HepG2 (cell line): ENCODE data around the gene HYAL2. TPM values are rescaled to one million over a fixed set of nuclear protein-coding genes. Genes with fewer than 3 reads are reported as not detected.

Source experiments
- KLF11 ChIP-seq: IDR thresholded peaks from 2 replicates; pipeline ENCODE4 v1.6.1; 2016; ENCODE audit warnings: missing compliant biosample characterization
- MLLT10 ChIP-seq: sonication (generic); formaldehyde crosslinking; IDR thresholded peaks from 2 replicates; pipeline ENCODE4 v1.4.0; 2020; ENCODE audit warnings: missing genetic modification reagents
- NCOA2 ChIP-seq: sonication (generic); formaldehyde crosslinking; IDR thresholded peaks from 2 replicates; pipeline ENCODE4 v1.8.0; 2022; ENCODE audit warnings: inconsistent platforms
- NCOA5 ChIP-seq: sonication (generic); formaldehyde crosslinking; IDR thresholded peaks from 2 replicates; pipeline ENCODE4 v1.4.0; 2020; ENCODE audit warnings: missing genetic modification reagents
- REL ChIP-seq: sonication (generic); formaldehyde crosslinking; conservative IDR thresholded peaks from 2 replicates; pipeline ENCODE4 v1.8.0; 2022; ENCODE audit warnings: mild to moderate bottlenecking, missing genetic modification reagents, moderate library complexity
- RORA ChIP-seq: sonication (generic); formaldehyde crosslinking; IDR thresholded peaks from 2 replicates; pipeline ENCODE4 v1.5.0; 2020; ENCODE audit warnings: mild to moderate bottlenecking, missing genetic modification reagents, moderate library complexity
- SMYD3 ChIP-seq: sonication (generic); formaldehyde crosslinking; IDR thresholded peaks from 2 replicates; pipeline ENCODE4 v1.8.1; 2023; ENCODE audit warnings: mild to moderate bottlenecking, missing genetic modification reagents
- STAG1 ChIP-seq: sonication (generic); formaldehyde crosslinking; IDR thresholded peaks from 2 replicates; pipeline ENCODE4 v1.4.0; 2020; ENCODE audit warnings: missing genetic modification reagents
- TBP ChIP-seq: sonication (generic); formaldehyde crosslinking; IDR thresholded peaks from 2 replicates; pipeline ENCODE4 v1.5.0; 2020; ENCODE audit warnings: missing genetic modification reagents
- YEATS4 ChIP-seq: sonication (generic); formaldehyde crosslinking; IDR thresholded peaks from 2 replicates; pipeline ENCODE4 v1.4.0; 2020; ENCODE audit warnings: missing genetic modification reagents, borderline replicate concordance
- ZMYM2 ChIP-seq: sonication (generic); formaldehyde crosslinking; IDR thresholded peaks from 2 replicates; pipeline ENCODE4 v1.8.0; 2022; ENCODE audit warnings: mild to moderate bottlenecking, missing genetic modification reagents
- ZNF484 ChIP-seq: sonication (generic); formaldehyde crosslinking; IDR thresholded peaks from 2 replicates; pipeline ENCODE4 v1.5.1; 2020; ENCODE audit warnings: mild to moderate bottlenecking, low read depth, missing genetic modification reagents, borderline replicate concordance
- polyA plus RNA-seq, 8 experiments: library from polyadenylated mRNA; depleted of rRNA in 3 of 8; stranded (reverse) in 7 of 8; unstranded in 1 of 8; fragments of >200 nt; fragmentation: Illumina TruSeq in 4 of 8; extraction: Trizol in 4 of 8; gene quantifications; 2 replicates each; pipeline versions ENCODE4 v1.2.1 to v1.2.3, GENCODE V29; 2011 to 2016; ENCODE audit warnings: low read depth in 4 of 8, missing spikeins in 1 of 8, mixed read lengths in 1 of 8; ENCODE audit not compliant: insufficient read depth in 1 of 8
- total RNA-seq, 5 experiments: library from RNA; depleted of rRNA; stranded (reverse); fragments of >200 nt; fragmentation: Illumina TruSeq; extraction: Trizol; gene quantifications; 2 replicates each; pipeline ENCODE4 v1.2.3, GENCODE V29; 2016; ENCODE audit warnings: low read depth in 1 of 5
- TF ChIP-seq, protein P1 (sequence below): IDR thresholded peaks from 2 replicates; pipeline ENCODE4 v1.6.1; 2012; ENCODE audit warnings: low read length, improper control_type of control experiment
- TF ChIP-seq, protein P2 (sequence below): sonication (generic); formaldehyde crosslinking; IDR thresholded peaks from 2 replicates; pipeline ENCODE4 v1.5.1; 2020; ENCODE audit warnings: mild to moderate bottlenecking, moderate library complexity, missing genetic modification reagents
- TF ChIP-seq, protein P3 (sequence below): sonication (generic); formaldehyde crosslinking; IDR thresholded peaks from 2 replicates; pipeline ENCODE4 v1.4.0; 2020; ENCODE audit warnings: missing genetic modification reagents
- TF ChIP-seq, protein P4 (sequence below): IDR thresholded peaks from 2 replicates; pipeline ENCODE4 v1.6.1; 2016; ENCODE audit warnings: missing genetic modification reagents, missing compliant biosample characterization
- TF ChIP-seq, protein P5 (sequence below): sonication (generic); formaldehyde crosslinking; IDR thresholded peaks from 2 replicates; pipeline ENCODE4 v1.8.1; 2022; ENCODE audit warnings: low read depth, mild to moderate bottlenecking, missing genetic modification reagents
- TF ChIP-seq, protein P6 (sequence below): sonication (generic); formaldehyde crosslinking; IDR thresholded peaks from 2 replicates; pipeline ENCODE4 v1.4.0; 2020; ENCODE audit warnings: missing genetic modification reagents, borderline replicate concordance

HYAL2 gene
- total and polyA plus RNA-seq, 2 of the 13 experiments (the other 11 are each of a cell fraction or from before 2014, with no cell fraction given), result 76.2 to 102 TPM

DNA sequence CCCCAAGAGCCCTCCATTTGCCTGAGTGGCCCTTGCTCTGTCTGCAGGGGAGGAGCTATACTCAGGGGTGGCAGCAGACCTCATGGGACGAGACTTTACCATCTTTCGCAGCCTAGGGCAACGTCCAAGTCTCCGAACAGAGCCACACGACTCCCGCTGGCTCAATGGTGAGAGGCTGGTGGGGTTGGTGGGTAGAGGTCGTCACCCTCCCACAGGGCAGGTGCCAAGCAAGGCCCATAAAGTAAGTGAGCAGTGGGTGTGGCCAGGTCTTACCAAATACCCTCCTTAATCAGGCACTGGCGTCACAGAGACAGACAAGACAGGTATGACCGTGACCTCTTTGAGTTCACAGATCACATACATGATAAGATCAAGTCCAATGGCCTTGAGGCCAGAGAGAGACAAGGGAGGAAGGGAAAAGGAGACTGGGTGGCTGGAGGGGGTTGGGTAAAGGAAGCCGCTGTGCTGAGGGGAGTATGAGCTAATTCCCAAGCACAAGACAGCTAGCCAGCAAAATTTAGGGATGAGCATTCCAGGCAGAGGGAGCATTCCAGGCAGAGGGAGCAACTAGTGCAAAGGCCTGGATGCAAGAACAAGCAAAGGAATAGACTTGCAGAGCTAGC is 51.1 kb downstream of the HYAL2 start (continued):
- TF ChIP-seq MLLT10 (CRISPR knock-in tag), result no peak
- TF ChIP-seq, protein P1, sequence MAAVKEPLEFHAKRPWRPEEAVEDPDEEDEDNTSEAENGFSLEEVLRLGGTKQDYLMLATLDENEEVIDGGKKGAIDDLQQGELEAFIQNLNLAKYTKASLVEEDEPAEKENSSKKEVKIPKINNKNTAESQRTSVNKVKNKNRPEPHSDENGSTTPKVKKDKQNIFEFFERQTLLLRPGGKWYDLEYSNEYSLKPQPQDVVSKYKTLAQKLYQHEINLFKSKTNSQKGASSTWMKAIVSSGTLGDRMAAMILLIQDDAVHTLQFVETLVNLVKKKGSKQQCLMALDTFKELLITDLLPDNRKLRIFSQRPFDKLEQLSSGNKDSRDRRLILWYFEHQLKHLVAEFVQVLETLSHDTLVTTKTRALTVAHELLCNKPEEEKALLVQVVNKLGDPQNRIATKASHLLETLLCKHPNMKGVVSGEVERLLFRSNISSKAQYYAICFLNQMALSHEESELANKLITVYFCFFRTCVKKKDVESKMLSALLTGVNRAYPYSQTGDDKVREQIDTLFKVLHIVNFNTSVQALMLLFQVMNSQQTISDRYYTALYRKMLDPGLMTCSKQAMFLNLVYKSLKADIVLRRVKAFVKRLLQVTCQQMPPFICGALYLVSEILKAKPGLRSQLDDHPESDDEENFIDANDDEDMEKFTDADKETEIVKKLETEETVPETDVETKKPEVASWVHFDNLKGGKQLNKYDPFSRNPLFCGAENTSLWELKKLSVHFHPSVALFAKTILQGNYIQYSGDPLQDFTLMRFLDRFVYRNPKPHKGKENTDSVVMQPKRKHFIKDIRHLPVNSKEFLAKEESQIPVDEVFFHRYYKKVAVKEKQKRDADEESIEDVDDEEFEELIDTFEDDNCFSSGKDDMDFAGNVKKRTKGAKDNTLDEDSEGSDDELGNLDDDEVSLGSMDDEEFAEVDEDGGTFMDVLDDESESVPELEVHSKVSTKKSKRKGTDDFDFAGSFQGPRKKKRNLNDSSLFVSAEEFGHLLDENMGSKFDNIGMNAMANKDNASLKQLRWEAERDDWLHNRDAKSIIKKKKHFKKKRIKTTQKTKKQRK, result no peak
- peak; percentile 86 for TF ChIP-seq NCOA2 (CRISPR knock-in tag)
- TF ChIP-seq, protein P2, sequence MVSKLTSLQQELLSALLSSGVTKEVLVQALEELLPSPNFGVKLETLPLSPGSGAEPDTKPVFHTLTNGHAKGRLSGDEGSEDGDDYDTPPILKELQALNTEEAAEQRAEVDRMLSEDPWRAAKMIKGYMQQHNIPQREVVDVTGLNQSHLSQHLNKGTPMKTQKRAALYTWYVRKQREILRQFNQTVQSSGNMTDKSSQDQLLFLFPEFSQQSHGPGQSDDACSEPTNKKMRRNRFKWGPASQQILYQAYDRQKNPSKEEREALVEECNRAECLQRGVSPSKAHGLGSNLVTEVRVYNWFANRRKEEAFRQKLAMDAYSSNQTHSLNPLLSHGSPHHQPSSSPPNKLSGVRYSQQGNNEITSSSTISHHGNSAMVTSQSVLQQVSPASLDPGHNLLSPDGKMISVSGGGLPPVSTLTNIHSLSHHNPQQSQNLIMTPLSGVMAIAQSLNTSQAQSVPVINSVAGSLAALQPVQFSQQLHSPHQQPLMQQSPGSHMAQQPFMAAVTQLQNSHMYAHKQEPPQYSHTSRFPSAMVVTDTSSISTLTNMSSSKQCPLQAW, result 0 out of 2 replicates have a peak, but pooled peaks have one; percentile 51
- TF ChIP-seq RORA (CRISPR knock-in tag), result no peak
- TF ChIP-seq, protein P3, sequence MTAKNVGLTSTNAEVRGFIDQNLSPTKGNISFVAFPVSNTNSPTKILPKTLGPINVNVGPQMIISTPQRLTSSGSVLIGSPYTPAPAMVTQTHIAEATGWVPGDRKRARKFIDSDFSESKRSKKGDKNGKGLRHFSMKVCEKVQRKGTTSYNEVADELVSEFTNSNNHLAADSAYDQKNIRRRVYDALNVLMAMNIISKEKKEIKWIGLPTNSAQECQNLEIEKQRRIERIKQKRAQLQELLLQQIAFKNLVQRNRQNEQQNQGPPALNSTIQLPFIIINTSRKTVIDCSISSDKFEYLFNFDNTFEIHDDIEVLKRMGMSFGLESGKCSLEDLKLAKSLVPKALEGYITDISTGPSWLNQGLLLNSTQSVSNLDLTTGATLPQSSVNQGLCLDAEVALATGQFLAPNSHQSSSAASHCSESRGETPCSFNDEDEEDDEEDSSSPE (CRISPR knock-in tag), result no peak
- TF ChIP-seq, protein P4, sequence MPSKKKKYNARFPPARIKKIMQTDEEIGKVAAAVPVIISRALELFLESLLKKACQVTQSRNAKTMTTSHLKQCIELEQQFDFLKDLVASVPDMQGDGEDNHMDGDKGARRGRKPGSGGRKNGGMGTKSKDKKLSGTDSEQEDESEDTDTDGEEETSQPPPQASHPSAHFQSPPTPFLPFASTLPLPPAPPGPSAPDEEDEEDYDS (CRISPR knock-in tag), result peak; percentile 56
- no peak for TF ChIP-seq ZNF484 (CRISPR knock-in tag)
- TF ChIP-seq ZMYM2 (CRISPR knock-in tag), result no peak
- TF ChIP-seq TBP (CRISPR knock-in tag), result no peak
- TF ChIP-seq YEATS4 (CRISPR knock-in tag), result no peak
- TF ChIP-seq KLF11 (CRISPR knock-in tag), result no peak
- no peak for TF ChIP-seq REL
- TF ChIP-seq, protein P5, sequence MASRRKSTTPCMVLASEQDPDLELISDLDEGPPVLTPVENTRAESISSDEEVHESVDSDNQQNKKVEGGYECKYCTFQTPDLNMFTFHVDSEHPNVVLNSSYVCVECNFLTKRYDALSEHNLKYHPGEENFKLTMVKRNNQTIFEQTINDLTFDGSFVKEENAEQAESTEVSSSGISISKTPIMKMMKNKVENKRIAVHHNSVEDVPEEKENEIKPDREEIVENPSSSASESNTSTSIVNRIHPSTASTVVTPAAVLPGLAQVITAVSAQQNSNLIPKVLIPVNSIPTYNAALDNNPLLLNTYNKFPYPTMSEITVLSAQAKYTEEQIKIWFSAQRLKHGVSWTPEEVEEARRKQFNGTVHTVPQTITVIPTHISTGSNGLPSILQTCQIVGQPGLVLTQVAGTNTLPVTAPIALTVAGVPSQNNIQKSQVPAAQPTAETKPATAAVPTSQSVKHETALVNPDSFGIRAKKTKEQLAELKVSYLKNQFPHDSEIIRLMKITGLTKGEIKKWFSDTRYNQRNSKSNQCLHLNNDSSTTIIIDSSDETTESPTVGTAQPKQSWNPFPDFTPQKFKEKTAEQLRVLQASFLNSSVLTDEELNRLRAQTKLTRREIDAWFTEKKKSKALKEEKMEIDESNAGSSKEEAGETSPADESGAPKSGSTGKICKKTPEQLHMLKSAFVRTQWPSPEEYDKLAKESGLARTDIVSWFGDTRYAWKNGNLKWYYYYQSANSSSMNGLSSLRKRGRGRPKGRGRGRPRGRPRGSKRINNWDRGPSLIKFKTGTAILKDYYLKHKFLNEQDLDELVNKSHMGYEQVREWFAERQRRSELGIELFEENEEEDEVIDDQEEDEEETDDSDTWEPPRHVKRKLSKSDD (CRISPR knock-in tag), result no peak
- TF ChIP-seq STAG1 (CRISPR knock-in tag), result no peak
- TF ChIP-seq, protein P6, sequence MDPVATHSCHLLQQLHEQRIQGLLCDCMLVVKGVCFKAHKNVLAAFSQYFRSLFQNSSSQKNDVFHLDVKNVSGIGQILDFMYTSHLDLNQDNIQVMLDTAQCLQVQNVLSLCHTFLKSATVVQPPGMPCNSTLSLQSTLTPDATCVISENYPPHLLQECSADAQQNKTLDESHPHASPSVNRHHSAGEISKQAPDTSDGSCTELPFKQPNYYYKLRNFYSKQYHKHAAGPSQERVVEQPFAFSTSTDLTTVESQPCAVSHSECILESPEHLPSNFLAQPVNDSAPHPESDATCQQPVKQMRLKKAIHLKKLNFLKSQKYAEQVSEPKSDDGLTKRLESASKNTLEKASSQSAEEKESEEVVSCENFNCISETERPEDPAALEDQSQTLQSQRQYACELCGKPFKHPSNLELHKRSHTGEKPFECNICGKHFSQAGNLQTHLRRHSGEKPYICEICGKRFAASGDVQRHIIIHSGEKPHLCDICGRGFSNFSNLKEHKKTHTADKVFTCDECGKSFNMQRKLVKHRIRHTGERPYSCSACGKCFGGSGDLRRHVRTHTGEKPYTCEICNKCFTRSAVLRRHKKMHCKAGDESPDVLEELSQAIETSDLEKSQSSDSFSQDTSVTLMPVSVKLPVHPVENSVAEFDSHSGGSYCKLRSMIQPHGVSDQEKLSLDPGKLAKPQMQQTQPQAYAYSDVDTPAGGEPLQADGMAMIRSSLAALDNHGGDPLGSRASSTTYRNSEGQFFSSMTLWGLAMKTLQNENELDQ (CRISPR knock-in tag), result no peak
- TF ChIP-seq NCOA5 (CRISPR knock-in tag), result no peak
- TF ChIP-seq SMYD3 (CRISPR knock-in tag), result no peak
